Measurements from ENCODE around the gene TBR1.

The TBR1 gene

DNA sequence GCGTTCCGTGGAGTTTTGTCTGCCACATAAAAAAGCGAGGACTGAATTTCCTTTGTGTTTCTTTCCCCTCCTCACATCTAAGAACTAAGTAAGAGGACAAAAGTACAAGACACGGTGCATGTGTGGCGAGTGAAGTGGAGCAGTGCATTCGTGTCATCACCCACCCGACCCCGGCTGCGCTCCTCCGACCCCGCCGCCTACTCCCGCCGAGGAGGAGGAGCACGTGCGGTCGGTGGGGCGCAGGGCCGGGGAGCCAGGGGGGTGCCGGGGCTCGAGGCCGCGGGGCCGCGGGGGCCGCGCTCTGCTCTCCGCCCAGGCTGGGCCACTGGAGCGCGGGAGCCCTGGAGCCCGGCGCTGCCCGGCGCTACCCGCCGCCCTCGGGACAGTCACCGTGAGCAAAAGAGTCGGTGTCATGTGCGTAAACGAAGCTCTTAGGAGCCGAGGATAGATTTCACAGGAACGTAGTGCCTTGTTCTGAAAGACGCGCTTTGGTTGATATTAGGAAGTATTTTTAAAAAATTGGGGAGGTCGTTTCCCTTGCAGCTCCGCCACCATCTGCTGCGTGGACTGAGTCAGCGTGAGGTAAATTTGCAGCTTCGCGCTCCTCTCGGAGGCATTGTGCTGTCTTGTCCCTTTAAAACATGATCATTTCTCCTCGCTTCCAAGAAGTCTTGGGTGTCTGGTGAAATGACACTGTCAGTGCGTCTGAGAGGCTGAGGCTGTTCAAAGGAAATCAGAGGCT is 11.0 kb downstream of the TBR1 start:
- DNase-seq (ENCODE audit: extremely low read depth, insufficient read length), result no peak
- no peaks in the 10 kb centered on the region; the same call in 1 of the 2 replicates for H3K27me3 ChIP-seq (replicated peaks; ENCODE audit: control insufficient read depth, insufficient read depth, low read length)
- H3K4me3 ChIP-seq (replicated peaks; ENCODE audit: low read depth, low read length), result no peak overlapping the region
- H3K36me3 ChIP-seq (ENCODE audit: control insufficient read depth, insufficient read depth, low read length), result no peaks in the 10 kb centered on the region
- TF ChIP-seq, protein P1, sequence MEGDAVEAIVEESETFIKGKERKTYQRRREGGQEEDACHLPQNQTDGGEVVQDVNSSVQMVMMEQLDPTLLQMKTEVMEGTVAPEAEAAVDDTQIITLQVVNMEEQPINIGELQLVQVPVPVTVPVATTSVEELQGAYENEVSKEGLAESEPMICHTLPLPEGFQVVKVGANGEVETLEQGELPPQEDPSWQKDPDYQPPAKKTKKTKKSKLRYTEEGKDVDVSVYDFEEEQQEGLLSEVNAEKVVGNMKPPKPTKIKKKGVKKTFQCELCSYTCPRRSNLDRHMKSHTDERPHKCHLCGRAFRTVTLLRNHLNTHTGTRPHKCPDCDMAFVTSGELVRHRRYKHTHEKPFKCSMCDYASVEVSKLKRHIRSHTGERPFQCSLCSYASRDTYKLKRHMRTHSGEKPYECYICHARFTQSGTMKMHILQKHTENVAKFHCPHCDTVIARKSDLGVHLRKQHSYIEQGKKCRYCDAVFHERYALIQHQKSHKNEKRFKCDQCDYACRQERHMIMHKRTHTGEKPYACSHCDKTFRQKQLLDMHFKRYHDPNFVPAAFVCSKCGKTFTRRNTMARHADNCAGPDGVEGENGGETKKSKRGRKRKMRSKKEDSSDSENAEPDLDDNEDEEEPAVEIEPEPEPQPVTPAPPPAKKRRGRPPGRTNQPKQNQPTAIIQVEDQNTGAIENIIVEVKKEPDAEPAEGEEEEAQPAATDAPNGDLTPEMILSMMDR (IDR thresholded peaks at IDR 0.05; ENCODE audit: insufficient read depth, low read length, poor library complexity, severe bottlenecking), result no peak

DNA sequence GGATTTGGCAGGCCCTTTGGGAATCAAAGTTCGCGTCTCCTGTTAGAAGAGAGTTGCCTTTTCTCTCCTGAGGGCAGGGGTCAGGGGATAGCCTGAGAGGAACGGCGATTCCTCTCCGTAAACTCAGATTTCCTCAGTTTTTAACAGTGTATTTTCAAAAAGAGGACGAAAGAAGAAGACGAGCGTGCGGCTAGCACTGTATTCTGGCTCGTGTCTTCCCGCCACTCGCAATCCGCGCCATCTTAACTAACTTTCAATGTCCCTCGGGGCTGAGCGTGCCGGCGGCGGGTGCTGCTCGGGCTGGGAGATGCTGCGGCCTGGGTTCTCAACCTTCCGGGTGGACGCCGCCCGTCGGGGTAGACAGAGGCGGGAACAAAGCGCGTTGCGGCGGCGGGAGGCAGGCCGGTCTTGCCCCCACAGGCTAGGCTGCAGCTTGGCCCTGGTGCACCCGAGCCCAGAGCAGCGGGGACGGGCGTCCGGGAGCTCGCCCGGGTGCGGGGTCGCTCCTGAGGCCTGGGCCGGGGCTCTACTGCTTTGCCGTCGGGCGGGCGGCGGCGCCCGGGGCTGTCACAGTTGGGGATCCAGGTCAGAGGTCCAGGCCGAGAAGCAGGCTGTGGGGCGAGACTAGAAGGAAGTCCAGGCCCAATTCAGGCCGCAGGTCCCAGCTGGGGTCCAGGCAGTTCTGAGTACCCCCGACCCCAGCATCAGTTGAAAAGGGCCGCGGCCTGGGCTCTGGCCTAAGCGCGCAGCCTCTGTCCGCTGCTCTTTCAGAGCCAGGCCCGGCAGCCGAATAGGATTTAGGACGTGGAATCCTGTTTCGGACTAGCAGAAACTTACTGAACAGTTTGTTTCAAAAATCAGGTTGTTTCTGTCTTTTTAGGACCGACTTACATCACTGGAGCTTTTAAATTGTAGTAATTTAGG is 11.8 kb downstream of the TBR1 start:
- Histone ChIP-seq H3K36me3 (ENCODE audit: control insufficient read depth, insufficient read depth, low read length) (no peaks in the 10 kb centered on the region), H3K4me3 (replicated peaks; ENCODE audit: low read depth, low read length) (no peak overlapping the region), H3K27me3 (replicated peaks; ENCODE audit: control insufficient read depth, insufficient read depth, low read length) (no peaks in the 10 kb centered on the region; the same call in 1 of the 2 replicates)
- no peak for DNase-seq (ENCODE audit: extremely low read depth, insufficient read length)
- TF ChIP-seq, protein P1 (IDR thresholded peaks at IDR 0.05; ENCODE audit: insufficient read depth, low read length, poor library complexity, severe bottlenecking), result no peak

DNA sequence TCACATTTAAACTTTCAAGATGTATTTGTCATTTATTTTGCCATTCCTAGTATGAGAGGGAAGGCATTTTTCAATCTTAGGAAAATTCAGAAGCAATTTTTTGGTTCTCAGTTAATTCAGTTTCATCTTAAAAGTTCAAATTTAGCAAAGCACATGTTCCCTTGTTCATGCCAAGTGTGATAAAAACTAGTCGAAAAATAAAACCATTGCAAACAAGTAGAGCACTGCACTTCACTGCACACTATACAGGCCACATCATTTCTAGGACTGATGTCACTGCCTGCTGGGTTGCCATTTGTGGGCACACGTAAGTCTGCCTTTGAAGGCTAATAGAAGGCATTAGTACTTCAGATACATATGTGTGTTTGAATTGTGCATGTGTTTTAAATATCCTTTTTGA is 14.3 kb downstream of the TBR1 start:
- H3K27me3 ChIP-seq (replicated peaks; ENCODE audit: control insufficient read depth, insufficient read depth, low read length), result no peaks in the 10 kb centered on the region; the same call in 1 of the 2 replicates
- H3K36me3 ChIP-seq (ENCODE audit: control insufficient read depth, insufficient read depth, low read length), result no peaks in the 10 kb centered on the region
- DNase-seq (ENCODE audit: extremely low read depth, insufficient read length), result no peak
- TF ChIP-seq, protein P1 (IDR thresholded peaks at IDR 0.05; ENCODE audit: insufficient read depth, low read length, poor library complexity, severe bottlenecking), result no peak
- H3K4me3 ChIP-seq (replicated peaks; ENCODE audit: low read depth, low read length), result no peak overlapping the region

DNA sequence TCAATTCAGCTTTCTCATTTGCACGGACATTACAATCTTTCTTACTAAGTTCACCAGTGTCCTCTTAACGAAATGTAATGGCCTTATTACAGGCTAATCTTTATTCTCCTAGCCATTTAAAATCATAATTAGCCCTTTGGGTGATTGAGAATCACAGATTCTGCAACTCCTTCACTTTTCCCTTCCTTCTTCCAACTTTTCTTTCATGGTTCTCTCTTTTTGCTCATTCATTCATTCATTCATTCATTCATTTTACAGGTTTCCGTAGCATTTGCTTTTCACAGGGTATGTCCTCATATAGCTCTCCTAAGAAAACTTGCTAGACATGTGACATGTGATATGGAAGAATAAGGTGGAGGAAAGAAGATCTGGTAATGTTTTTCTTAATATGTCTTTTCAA is 16.0 kb downstream of the TBR1 start:
- Histone ChIP-seq H3K27me3 (replicated peaks; ENCODE audit: control insufficient read depth, insufficient read depth, low read length) (no peaks in the 10 kb centered on the region; the same call in 1 of the 2 replicates), H3K36me3 (ENCODE audit: control insufficient read depth, insufficient read depth, low read length) (no peaks in the 10 kb centered on the region), H3K4me3 (replicated peaks; ENCODE audit: low read depth, low read length) (no peak overlapping the region)
- TF ChIP-seq, protein P1 (IDR thresholded peaks at IDR 0.05; ENCODE audit: insufficient read depth, low read length, poor library complexity, severe bottlenecking), result no peak
- DNase-seq (ENCODE audit: extremely low read depth, insufficient read length), result no peak

DNA sequence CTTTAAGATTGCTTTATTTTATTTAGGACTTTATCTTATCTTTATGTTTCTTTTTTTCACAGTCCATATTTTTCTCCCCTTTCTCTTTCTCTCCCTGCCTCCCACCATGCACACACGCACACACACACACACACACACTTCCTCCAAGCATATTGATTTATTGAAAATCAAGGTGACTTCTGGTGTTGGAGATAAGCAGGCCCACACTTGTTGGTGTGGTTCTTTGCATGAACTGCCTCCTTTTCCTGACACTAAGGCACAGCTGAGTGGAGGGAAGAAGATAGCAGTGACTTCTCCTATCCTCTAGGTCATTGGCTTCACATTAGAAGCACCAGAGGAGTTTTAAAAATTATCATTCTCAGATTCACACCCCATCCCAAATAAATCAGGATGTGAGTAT is 18.0 kb downstream of the TBR1 start:
- Histone ChIP-seq H3K27me3 (replicated peaks; ENCODE audit: control insufficient read depth, insufficient read depth, low read length) (no peaks in the 10 kb centered on the region), H3K4me3 (replicated peaks; ENCODE audit: low read depth, low read length) (no peak overlapping the region), H3K36me3 (ENCODE audit: control insufficient read depth, insufficient read depth, low read length) (no peaks in the 10 kb centered on the region)
- TF ChIP-seq, protein P1 (IDR thresholded peaks at IDR 0.05; ENCODE audit: insufficient read depth, low read length, poor library complexity, severe bottlenecking), result no peak
- no peak for DNase-seq (ENCODE audit: extremely low read depth, insufficient read length)

All from GM06990 (cell line).